Stomach (tissue), 4 donors: ENCODE results near the gene MUC5B.

Experiments used
- CTCF ChIP-seq, 7 experiments: fragments of 450-650 bp in 4 of 7; fragments of 200-600 bp in 3 of 7; sonication (generic) in 3 of 7; IDR thresholded peaks; one replicate each; pipeline ENCODE4 v1.5.1; 2016 to 2019; ENCODE audit warnings: antibody characterized with exemption in 7 of 7, control low read depth in 2 of 7, mild to moderate bottlenecking in 1 of 7
- POLR2A ChIP-seq, 4 donors: fragments of 450-650 bp; IDR thresholded peaks; one replicate each; pipeline ENCODE4 v1.6.1; 2016; ENCODE audit warnings: antibody characterized with exemption in 4 of 4, control low read depth in 2 of 4, mild to moderate bottlenecking in 1 of 4, moderate library complexity in 1 of 4
- POLR2AphosphoS5 ChIP-seq, 3 donors: sonication (generic); formaldehyde crosslinking; IDR thresholded peaks; one replicate each; pipeline ENCODE4 v1.6.1; 2016; ENCODE audit warnings: antibody characterized with exemption in 3 of 3

GRCh38 chr11:1259561-1259960 is 36.7 kb downstream of the MUC5B start:
- TF ChIP-seq POLR2A (IDR thresholded peaks at IDR 0.05) (no peak), CTCF (IDR thresholded peaks at IDR 0.05) (no peak), POLR2AphosphoS5 (IDR thresholded peaks at IDR 0.05) (no peak)
